GM18508 (cell line): Measurements from ENCODE around the gene CYP2B6.
"Not testable (repeated sequence)": the region's sequence is repeated elsewhere in the genome, so short reads cannot be mapped to it uniquely, and the experiment has no call there.

ENCODE experiments used
- ATAC-seq: cut with Tn5 transposase; IDR thresholded peaks from one replicate; pipeline ENCODE4 v1.9.1; 2021; ENCODE audit warnings: moderate number of reproducible peaks; ENCODE audit not compliant: insufficient read depth, unreplicated experiment

CYP2B6 gene

GRCh38 chr19:40979759-40980158 lies 11.3 kb upstream of the CYP2B6 start:
- ATAC-seq, result not testable (repeated sequence)

- not testable (repeated sequence) for ATAC-seq
Observed at GRCh38 chr19:40980743-40981442, 10.2 kb upstream of the CYP2B6 start.

GRCh38 chr19:40981591-40981990 lies 9.5 kb upstream of the CYP2B6 start:
- no peak for ATAC-seq

- no peak for ATAC-seq
Observed at GRCh38 chr19:40982594-40983101, 8.4 kb upstream of the CYP2B6 start.

- ATAC-seq, result no peak
Observed at GRCh38 chr19:40989453-40989852, 1.6 kb upstream of the CYP2B6 start.

GRCh38 chr19:40995355-40995754 lies 4.3 kb downstream of the CYP2B6 start:
- ATAC-seq, result no peak

- not testable (repeated sequence) for ATAC-seq
Observed at GRCh38 chr19:40999018-40999417, 7.9 kb downstream of the CYP2B6 start.

- ATAC-seq, result no peak
Observed at GRCh38 chr19:41000310-41000737, 9.2 kb downstream of the CYP2B6 start.

- no peak for ATAC-seq
Observed at GRCh38 chr19:41001243-41001971, 10.3 kb downstream of the CYP2B6 start.

GRCh38 chr19:41003656-41004055 lies 12.6 kb downstream of the CYP2B6 start:
- ATAC-seq, result not testable (repeated sequence)

- no peak for ATAC-seq
Observed at GRCh38 chr19:41009700-41010235, 18.7 kb downstream of the CYP2B6 start.

- no peak for ATAC-seq
Observed at GRCh38 chr19:41013359-41013758, 22.3 kb downstream of the CYP2B6 start.

- no peak for ATAC-seq
Observed at GRCh38 chr19:41014643-41015042, 23.6 kb downstream of the CYP2B6 start.

GRCh38 chr19:41016488-41017071 lies 25.5 kb downstream of the CYP2B6 start:
- ATAC-seq, result no peak

GRCh38 chr19:41018736-41019290 lies 27.7 kb downstream of the CYP2B6 start:
- no peak for ATAC-seq

GRCh38 chr19:41019346-41019745 lies 28.3 kb downstream of the CYP2B6 start:
- ATAC-seq, result no peak

- no peak for ATAC-seq
Observed at GRCh38 chr19:41023193-41023592, 32.1 kb downstream of the CYP2B6 start.

GRCh38 chr19:41025411-41025810 lies 34.3 kb downstream of the CYP2B6 start:
- no peak for ATAC-seq

GRCh38 chr19:41025871-41026270 lies 34.8 kb downstream of the CYP2B6 start:
- no peak for ATAC-seq

- no peak for ATAC-seq
Observed at GRCh38 chr19:41027273-41027967, 36.3 kb downstream of the CYP2B6 start.
